GM12873 (cell line): ENCODE data around the gene BAD.

Source experiments
- CTCF ChIP-seq: IDR thresholded peaks from 2 replicates; pipeline ENCODE4 v1.5.1; 2012; ENCODE audit warnings: low read depth, mild to moderate bottlenecking, moderate library complexity, low read length, control low read depth; ENCODE audit not compliant: insufficient read depth; ENCODE audit errors: missing control alignments

BAD gene

DNA sequence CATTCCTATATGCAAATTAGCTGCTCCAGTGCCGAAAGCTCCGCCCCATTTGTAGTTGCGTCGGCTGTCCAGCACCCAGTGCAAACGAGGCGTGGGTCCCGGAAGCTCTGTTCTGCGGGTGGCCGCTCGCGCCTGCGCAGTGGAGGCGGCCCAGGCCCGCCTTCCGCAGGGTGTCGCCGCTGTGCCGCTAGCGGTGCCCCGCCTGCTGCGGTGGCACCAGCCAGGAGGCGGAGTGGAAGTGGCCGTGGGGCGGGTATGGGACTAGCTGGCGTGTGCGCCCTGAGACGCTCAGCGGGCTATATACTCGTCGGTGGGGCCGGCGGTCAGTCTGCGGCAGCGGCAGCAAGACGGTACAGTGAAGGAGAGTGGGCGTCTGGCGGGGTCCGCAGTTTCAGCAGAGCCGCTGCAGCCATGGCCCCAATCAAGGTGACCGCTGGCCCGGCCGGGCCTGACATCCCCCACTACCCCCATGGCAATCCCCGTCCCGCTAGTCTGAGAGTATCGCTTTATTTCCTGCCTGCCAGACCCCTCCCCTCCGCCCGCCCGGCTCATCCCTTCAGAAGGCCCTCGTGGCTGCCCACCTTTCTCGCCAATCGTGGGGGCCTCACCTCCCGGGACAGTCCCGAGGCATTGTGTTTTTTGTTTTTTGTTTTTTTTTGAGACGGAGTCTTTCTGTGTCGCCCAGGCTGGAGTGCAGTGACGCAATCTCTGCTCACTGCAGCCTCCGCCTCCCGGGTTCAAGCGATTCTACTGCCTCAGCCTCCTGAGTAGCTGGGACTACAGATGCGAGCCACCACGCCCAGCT is 33.7 kb upstream of the BAD start, which contains the start of gene PRDX5:
Gene PRDX5, plus strand, starts transcription at position 161 of the 805 bp plus-strand sequence. Its CDS starts 95 bp downstream, at position 256.
- TF ChIP-seq CTCF = peak; percentile 46

DNA sequence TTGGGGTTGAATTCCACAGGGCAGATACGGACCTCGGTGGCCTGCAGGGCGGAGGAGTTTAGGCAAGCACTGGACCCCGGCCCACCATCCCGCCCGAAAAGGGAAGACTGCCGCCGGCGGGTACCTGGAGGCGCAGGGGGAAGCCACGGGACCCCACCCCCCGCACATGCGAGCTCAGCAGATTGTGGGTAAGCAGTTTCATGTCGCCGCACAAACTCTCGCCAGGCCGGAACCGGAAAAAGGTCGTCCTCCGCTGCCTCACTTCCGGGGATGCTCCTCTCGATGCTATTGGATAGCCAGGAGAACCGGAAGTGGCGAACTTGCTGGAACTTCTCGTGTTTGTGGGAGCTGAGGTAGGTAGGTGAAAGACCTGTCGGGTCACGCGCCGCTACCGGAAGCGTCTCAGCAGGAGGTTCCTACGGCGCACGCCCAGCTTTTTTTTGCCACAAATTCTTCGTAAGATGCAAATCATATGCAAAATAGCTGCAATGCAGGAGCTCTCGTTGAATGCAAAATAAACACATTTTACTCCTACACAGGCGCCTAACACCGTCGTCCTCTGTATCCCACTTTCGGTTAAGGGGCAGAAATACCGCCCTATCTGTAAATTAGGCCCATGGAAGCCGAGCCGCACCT is 33.0 kb upstream of the BAD start, which contains the start of gene TRMT112:
Gene TRMT112, minus strand, starts transcription at position 235 of the 636 bp plus-strand sequence. Its CDS starts 33 bp downstream, at position 202.
- TF ChIP-seq CTCF = no peak

- peak; percentile 35 for TF ChIP-seq CTCF
Measured at GRCh38 chr11:64316672-64317324, 32.3 kb upstream of the BAD start.

- TF ChIP-seq CTCF = no peak
Measured at GRCh38 chr11:64314805-64315561, 30.5 kb upstream of the BAD start.

- TF ChIP-seq CTCF = peak; percentile 24
Measured at GRCh38 chr11:64314146-64314804, 29.8 kb upstream of the BAD start.

GRCh38 chr11:64313491-64314145 is 29.2 kb upstream of the BAD start:
- no peak for TF ChIP-seq CTCF
